ENCODE results near the gene RAB7A. TPM values are rescaled to one million over a fixed set of nuclear protein-coding genes. Genes with fewer than 3 reads are reported as not detected.

RAB7A gene
- total RNA-seq, 1 donor from 2014 or later: 90.3 TPM

- Histone ChIP-seq H3K4me1 (peaks cover 3 to 20% of the 10 kb centered on the region in 2 donors), H3K9me3 (no peaks in the 10 kb centered on the region), H3K27me3 (no peaks in the 10 kb centered on the region), H3K36me3 (no peaks in the 10 kb centered on the region), H3K4me3 (no peak overlapping the region), H3K27ac (no peak overlapping the region)
- no peak for TF ChIP-seq CTCF (IDR thresholded peaks at IDR 0.05)
- no peak for DNase-seq (ENCODE audit: low spot score in 2 of 2)
- intact Hi-C loops (cut with DNase I): no loop called here
Measured at GRCh38 chr3:128735884-128736283, 9.9 kb downstream of the RAB7A start.

DNA sequence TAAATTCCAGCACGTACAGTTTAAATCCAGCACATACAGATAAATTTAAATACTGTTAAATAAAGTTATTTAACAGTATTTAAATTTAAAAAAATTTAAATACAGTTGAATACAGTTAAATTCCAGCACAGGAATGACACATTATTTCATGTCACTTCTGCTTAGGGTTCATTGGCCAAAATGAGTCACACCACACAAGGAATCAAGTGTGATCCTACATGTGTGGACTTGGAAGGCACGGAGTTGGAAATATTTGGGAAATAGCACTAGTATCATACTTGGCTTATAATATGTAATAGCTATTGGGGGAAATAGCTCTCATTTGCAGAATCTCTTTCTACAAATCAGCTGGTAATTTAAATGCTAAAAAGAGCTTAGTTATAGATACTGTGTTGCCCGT is 10.6 kb downstream of the RAB7A start:
- no peaks in the 10 kb centered on the region for H3K9me3 ChIP-seq
- no peaks in the 10 kb centered on the region for H3K27me3 ChIP-seq
- H3K4me3 ChIP-seq: no peak overlapping the region
- intact Hi-C loops (cut with DNase I): no loop called here
- DNase-seq (ENCODE audit: low spot score in 2 of 2): no peak
- H3K27ac ChIP-seq: no peak overlapping the region
- no peak for TF ChIP-seq CTCF (IDR thresholded peaks at IDR 0.05)
- H3K36me3 ChIP-seq: peaks cover 0 to 3% of the 10 kb centered on the region in 2 donors
- H3K4me1 ChIP-seq: peaks cover 3 to 20% of the 10 kb centered on the region in 2 donors

- no peaks in the 10 kb centered on the region for H3K27me3 ChIP-seq
- H3K27ac ChIP-seq: no peak overlapping the region
- TF ChIP-seq CTCF (IDR thresholded peaks at IDR 0.05): no peak
- peaks cover 0 to 7% of the 10 kb centered on the region in 2 donors for H3K4me1 ChIP-seq
- DNase-seq (ENCODE audit: low spot score in 2 of 2): no peak
- H3K36me3 ChIP-seq: peaks cover 18 to 33% of the 10 kb centered on the region in 2 donors
- H3K9me3 ChIP-seq: no peaks in the 10 kb centered on the region
- H3K4me3 ChIP-seq: no peak overlapping the region
- intact Hi-C loops (cut with DNase I): no loop called here
Measured at GRCh38 chr3:128740621-128741020, 14.6 kb downstream of the RAB7A start.

- no peak for DNase-seq (ENCODE audit: low spot score in 2 of 2)
- H3K27ac ChIP-seq: no peak overlapping the region
- TF ChIP-seq CTCF (IDR thresholded peaks at IDR 0.05): no peak
- H3K4me1 ChIP-seq: peaks cover 0 to 9% of the 10 kb centered on the region in 2 donors
- peaks cover 18 to 37% of the 10 kb centered on the region in 2 donors for H3K36me3 ChIP-seq
- intact Hi-C loops (cut with DNase I): no loop called here
- H3K27me3 ChIP-seq: no peaks in the 10 kb centered on the region
- no peak overlapping the region for H3K4me3 ChIP-seq
- no peaks in the 10 kb centered on the region for H3K9me3 ChIP-seq
Measured at GRCh38 chr3:128742821-128743594, 17.0 kb downstream of the RAB7A start.

DNA sequence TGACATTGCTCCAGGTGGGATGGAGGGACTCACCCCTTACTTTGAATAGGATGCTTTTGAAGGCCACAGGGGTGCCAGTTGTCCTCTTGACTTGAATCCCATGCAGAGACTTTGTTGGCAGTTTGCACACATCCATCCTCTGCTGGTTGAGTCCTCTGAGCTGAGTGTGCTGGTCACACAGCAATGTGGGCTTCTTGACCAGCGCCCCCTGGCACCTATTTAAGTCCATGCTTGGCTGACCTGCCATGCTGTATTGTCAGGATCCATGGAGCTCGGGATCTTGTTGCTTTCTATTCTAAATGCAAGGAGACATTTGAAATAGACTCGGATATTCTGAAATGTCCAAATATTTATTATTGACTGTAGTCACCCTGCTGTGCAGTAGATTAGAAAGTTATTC is 19.8 kb downstream of the RAB7A start:
- Histone ChIP-seq H3K27me3 (no peaks in the 10 kb centered on the region), H3K4me1 (peaks cover 0 to 17% of the 10 kb centered on the region in 2 donors), H3K9me3 (no peaks in the 10 kb centered on the region), H3K36me3 (peaks cover 18 to 37% of the 10 kb centered on the region in 2 donors), H3K27ac (no peak overlapping the region), H3K4me3 (no peak overlapping the region)
- intact Hi-C loops (cut with DNase I): no loop called here
- DNase-seq (ENCODE audit: low spot score in 2 of 2): no peak
- TF ChIP-seq CTCF (IDR thresholded peaks at IDR 0.05): no peak

All from ascending aorta (tissue), 2 donors.